Peyer's patch (tissue), 4 donors: ENCODE measurements around the gene HADHA. TPM values are rescaled to one million over a fixed set of nuclear protein-coding genes. Genes with fewer than 3 reads are reported as not detected.

Source experiments
- DNase-seq, 3 donors: peaks; one replicate each; pipeline ENCODE4 v3.0.0-alpha.2; 2017 to 2019
- H3K27ac ChIP-seq, 4 donors: fragments of 200-600 bp; sonication (generic); one replicate each; pipeline ENCODE4 v1.5.1; 2016 to 2019
- H3K27me3 ChIP-seq, 2 donors: fragments of 200-600 bp; sonication (generic); one replicate each; pipeline ENCODE4 v1.5.1; 2019
- H3K36me3 ChIP-seq, 3 donors: fragments of 200-600 bp; sonication (generic); one replicate each; pipeline ENCODE4 v1.5.1; 2016 to 2019
- H3K4me1 ChIP-seq, 4 donors: fragments of 200-600 bp; sonication (generic); one replicate each; pipeline ENCODE4 v1.5.1; 2016 to 2019
- H3K4me3 ChIP-seq, 4 donors: fragments of 200-600 bp; sonication (generic); 1 replicate in 3 of 4; 2 replicates in 1 of 4; pipeline ENCODE4 v1.5.1; 2016 to 2019; ENCODE audit warnings: mild to moderate bottlenecking in 1 of 4
- H3K9me3 ChIP-seq, 4 donors: fragments of 200-600 bp; sonication (generic); one replicate each; pipeline ENCODE4 v1.5.1; 2016 to 2019; ENCODE audit warnings: mild to moderate bottlenecking in 1 of 4
- CTCF ChIP-seq, 6 experiments: fragments of 450-650 bp in 4 of 6; fragments of 200-600 bp in 2 of 6; sonication (generic) in 1 of 6; IDR thresholded peaks; one replicate each; pipeline ENCODE4 v1.5.1; 2017 to 2019; ENCODE audit warnings: antibody characterized with exemption in 6 of 6, mild to moderate bottlenecking in 3 of 6, moderate library complexity in 1 of 6
- POLR2A ChIP-seq, 2 donors: fragments of 450-650 bp; IDR thresholded peaks; one replicate each; pipeline ENCODE4 v1.5.1; 2017; ENCODE audit warnings: antibody characterized with exemption in 2 of 2, mild to moderate bottlenecking in 2 of 2, moderate library complexity in 2 of 2
- total RNA-seq, 4 donors: library from RNA; depleted of rRNA; stranded (reverse); fragments of >200 nt; gene quantifications; one replicate each; pipeline ENCODE4 v1.1.0, GENCODE V29; 2016

Gene HADHA
- total RNA-seq, 4 donors from 2014 or later: 105 to 438 (median 267) TPM

GRCh38 chr2:26172871-26173775, 71.3 kb downstream of the HADHA start, which contains the start of gene GAREM2:
GAREM2 (plus strand) TSS chr2:26173088; CDS start chr2:26173221, 133 bp downstream.
- peaks cover 0 to 16% of the 10 kb centered on the region in 2 donors for H3K27me3 ChIP-seq
- peaks cover 0 to 12% (median 9%) of the 10 kb centered on the region in 4 donors for H3K4me1 ChIP-seq
- DNase-seq: peak in 1 of 3 donors; percentile 32
- TF ChIP-seq POLR2A (IDR thresholded peaks at IDR 0.05): no peak
- no peak for TF ChIP-seq CTCF (IDR thresholded peaks at IDR 0.05)
- H3K4me3 ChIP-seq: peak within 1 kb of the TSS; percentile 10 to 54 (median 52)
- no peak within 1 kb of the TSS for H3K27ac ChIP-seq
- H3K9me3 ChIP-seq: no peaks in the 10 kb centered on the region
- H3K36me3 ChIP-seq: no peaks in the 10 kb centered on the region

- H3K27ac ChIP-seq: no peak overlapping the region
- H3K27me3 ChIP-seq: peaks cover 0 to 16% of the 10 kb centered on the region in 2 donors
- no peaks in the 10 kb centered on the region for H3K9me3 ChIP-seq
- H3K4me3 ChIP-seq: peak overlapping the region in 3 of 4 donors; percentile 46 to 53 (median 51)
- peaks cover 0 to 12% (median 9%) of the 10 kb centered on the region in 4 donors for H3K4me1 ChIP-seq
- no peaks in the 10 kb centered on the region for H3K36me3 ChIP-seq
- no peak for TF ChIP-seq POLR2A (IDR thresholded peaks at IDR 0.05)
- TF ChIP-seq CTCF (IDR thresholded peaks at IDR 0.05): no peak
- peak in 1 of 3 donors; percentile 47 for DNase-seq
Observed at GRCh38 chr2:26172189-26172870, 72.1 kb downstream of the HADHA start.

GRCh38 chr2:26170795-26171194, 73.6 kb downstream of the HADHA start:
- peak in 2 of 3 donors; percentile 49 to 60 for DNase-seq
- no peak overlapping the region for H3K4me3 ChIP-seq
- H3K27me3 ChIP-seq: peaks cover 0 to 16% of the 10 kb centered on the region in 2 donors
- TF ChIP-seq POLR2A (IDR thresholded peaks at IDR 0.05): no peak
- TF ChIP-seq CTCF (IDR thresholded peaks at IDR 0.05): no peak
- H3K36me3 ChIP-seq: no peaks in the 10 kb centered on the region
- no peaks in the 10 kb centered on the region for H3K9me3 ChIP-seq
- H3K4me1 ChIP-seq: peaks cover 0 to 12% (median 9%) of the 10 kb centered on the region in 4 donors
- no peak overlapping the region for H3K27ac ChIP-seq

GRCh38 chr2:26169681-26170414, 74.6 kb downstream of the HADHA start:
- peaks cover 0 to 16% of the 10 kb centered on the region in 2 donors for H3K27me3 ChIP-seq
- no peak overlapping the region for H3K4me3 ChIP-seq
- H3K36me3 ChIP-seq: no peaks in the 10 kb centered on the region
- DNase-seq: peak in 1 of 3 donors; percentile 14
- TF ChIP-seq POLR2A (IDR thresholded peaks at IDR 0.05) (no peak), CTCF (IDR thresholded peaks at IDR 0.05) (no peak)
- H3K9me3 ChIP-seq: no peaks in the 10 kb centered on the region
- no peak overlapping the region for H3K27ac ChIP-seq
- peaks cover 0 to 12% (median 9%) of the 10 kb centered on the region in 4 donors for H3K4me1 ChIP-seq

- TF ChIP-seq CTCF (IDR thresholded peaks at IDR 0.05) (no peak), POLR2A (IDR thresholded peaks at IDR 0.05) (no peak)
- peaks cover 0 to 12% (median 9%) of the 10 kb centered on the region in 4 donors for H3K4me1 ChIP-seq
- H3K9me3 ChIP-seq: no peaks in the 10 kb centered on the region
- H3K36me3 ChIP-seq: no peaks in the 10 kb centered on the region
- H3K27ac ChIP-seq: no peak overlapping the region
- peaks cover 0 to 12% of the 10 kb centered on the region in 2 donors for H3K27me3 ChIP-seq
- peak in 1 of 3 donors; percentile 26 for DNase-seq
- H3K4me3 ChIP-seq: no peak overlapping the region
Observed at GRCh38 chr2:26169226-26169625, 75.2 kb downstream of the HADHA start.
